Activated T-cell treated with anti-CD3 and anti-CD28 coated beads for 1 hour (primary cell): Measurements from ENCODE around the gene HNF4A.

Experiments
- DNase-seq: peaks from one replicate; pipeline ENCODE4 v3.0.0-alpha.2; 2020; ENCODE audit warnings: low read depth

Gene HNF4A

DNA sequence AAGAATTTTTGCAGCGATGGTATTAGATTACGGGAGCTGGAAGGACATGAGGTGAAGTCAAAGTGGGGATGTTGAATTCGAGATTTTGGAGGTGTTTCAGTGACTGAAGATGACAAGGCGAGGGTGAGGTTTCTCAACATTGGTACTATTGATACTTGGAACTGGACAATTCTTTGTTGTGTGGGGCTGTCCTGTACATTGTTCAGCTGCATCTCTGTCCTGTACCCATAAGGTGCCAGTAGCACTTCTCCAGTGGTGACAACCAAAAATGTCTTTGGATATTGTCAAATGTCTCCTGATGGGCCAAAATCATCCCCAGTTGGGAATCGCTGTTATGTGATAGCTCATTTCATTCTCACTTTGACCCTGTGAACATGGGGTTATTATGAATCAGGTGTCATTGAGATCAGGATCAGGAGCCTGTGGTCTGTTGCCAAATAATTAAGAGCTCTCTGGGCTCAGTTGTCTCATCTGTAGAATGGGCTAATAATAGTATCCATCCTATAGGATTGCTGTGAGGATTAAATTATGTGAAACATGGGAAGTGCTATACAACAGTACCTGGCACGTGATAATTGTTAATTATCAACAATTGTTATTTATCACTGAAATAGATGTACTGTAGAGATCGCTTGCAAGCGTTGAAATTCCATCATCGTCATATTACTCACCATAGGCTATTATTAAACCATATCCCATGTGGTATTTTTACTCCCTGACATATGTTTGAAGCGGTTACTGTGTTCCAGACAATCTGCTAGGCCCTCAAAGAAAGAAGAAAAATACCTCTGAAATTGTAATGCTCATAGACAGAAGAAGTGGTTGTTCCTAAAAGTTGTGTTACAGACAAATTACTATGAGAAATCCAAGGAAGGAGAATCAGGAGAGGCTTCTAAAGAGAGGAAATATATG lies 71.6 kb downstream of the HNF4A start:
- no peak for DNase-seq

DNA sequence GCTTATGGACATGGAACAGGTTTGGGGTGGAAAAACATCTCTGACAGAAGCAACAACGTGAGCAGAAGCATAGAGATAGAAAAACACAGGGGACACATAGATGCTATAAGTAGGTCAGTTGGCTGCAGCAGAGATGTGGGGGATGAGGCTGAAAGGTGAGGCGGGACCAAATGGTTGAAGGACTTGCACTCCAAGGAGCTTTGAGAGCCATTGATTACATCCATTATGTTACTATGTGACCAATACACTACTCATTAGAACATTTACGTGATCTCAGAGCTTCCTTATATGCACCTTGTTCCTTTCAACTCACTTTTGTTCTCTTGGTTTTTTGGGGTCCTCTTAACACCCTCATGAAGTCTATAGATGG lies 72.3 kb downstream of the HNF4A start:
- DNase-seq: no peak

DNA sequence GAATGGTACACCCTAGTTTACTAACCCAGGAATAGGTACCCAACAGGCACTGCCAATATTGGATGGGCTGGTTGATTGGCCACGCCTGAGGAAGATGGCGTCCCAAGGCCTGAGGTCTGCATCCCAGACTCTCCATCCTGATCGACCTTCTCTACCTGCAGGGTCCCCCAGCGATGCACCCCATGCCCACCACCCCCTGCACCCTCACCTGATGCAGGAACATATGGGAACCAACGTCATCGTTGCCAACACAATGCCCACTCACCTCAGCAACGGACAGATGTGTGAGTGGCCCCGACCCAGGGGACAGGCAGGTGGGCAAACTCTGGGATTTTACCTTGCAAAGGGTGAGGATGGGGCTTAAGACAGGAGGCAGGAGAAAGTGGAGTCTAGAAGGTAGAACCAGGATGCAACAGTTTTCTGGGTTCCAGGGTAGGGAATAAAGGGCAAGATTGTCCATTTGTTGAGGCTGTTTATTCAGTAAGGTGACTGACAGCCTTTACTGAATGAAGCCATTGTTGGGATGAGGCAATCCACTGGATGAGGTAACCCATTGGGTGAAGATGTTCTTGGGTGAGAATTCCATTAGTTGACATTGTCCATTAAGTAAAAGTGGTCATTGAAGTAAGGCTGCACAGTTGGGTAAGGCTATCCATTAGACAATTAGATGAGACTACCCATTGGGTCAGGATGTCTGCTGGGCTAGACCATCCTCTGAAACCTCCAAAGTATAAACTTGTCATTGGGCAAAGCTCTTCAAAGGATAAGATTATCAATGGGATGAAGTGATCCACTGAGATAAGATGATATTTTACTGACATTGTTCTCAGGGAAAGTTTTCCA lies 72.9 kb downstream of the HNF4A start:
- DNase-seq: no peak

DNA sequence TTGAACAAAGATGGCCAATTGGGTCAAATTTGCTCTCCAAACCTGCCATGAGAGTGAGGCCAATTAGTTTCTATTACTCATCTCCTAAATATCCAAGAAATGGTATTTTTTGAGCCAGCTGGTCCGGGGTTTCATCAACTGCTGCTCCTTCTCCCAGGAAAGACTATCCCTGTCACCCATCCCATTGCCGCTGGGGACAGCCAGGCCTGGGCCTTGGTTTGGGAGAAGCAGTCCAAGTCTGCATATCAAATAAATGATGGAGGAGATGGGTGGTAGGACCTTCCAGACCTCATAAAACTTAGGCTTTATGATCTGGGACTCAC lies 73.5 kb downstream of the HNF4A start:
- DNase-seq: no peak

DNA sequence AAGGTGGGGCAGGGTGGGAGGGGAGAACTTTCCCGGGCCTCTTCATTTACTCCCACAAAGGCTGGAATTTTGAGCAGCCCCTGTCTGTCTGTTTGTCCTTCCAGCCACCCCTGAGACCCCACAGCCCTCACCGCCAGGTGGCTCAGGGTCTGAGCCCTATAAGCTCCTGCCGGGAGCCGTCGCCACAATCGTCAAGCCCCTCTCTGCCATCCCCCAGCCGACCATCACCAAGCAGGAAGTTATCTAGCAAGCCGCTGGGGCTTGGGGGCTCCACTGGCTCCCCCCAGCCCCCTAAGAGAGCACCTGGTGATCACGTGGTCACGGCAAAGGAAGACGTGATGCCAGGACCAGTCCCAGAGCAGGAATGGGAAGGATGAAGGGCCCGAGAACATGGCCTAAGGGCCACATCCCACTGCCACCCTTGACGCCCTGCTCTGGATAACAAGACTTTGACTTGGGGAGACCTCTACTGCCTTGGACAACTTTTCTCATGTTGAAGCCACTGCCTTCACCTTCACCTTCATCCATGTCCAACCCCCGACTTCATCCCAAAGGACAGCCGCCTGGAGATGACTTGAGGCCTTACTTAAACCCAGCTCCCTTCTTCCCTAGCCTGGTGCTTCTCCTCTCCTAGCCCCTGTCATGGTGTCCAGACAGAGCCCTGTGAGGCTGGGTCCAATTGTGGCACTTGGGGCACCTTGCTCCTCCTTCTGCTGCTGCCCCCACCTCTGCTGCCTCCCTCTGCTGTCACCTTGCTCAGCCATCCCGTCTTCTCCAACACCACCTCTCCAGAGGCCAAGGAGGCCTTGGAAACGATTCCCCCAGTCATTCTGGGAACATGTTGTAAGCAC lies 74.1 kb downstream of the HNF4A start:
- no peak for DNase-seq

DNA sequence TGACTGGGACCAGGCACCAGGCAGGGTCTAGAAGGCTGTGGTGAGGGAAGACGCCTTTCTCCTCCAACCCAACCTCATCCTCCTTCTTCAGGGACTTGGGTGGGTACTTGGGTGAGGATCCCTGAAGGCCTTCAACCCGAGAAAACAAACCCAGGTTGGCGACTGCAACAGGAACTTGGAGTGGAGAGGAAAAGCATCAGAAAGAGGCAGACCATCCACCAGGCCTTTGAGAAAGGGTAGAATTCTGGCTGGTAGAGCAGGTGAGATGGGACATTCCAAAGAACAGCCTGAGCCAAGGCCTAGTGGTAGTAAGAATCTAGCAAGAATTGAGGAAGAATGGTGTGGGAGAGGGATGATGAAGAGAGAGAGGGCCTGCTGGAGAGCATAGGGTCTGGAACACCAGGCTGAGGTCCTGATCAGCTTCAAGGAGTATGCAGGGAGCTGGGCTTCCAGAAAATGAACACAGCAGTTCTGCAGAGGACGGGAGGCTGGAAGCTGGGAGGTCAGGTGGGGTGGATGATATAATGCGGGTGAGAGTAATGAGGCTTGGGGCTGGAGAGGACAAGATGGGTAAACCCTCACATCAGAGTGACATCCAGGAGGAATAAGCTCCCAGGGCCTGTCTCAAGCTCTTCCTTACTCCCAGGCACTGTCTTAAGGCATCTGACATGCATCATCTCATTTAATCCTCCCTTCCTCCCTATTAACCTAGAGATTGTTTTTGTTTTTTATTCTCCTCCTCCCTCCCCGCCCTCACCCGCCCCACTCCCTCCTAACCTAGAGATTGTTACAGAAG lies 75.0 kb downstream of the HNF4A start:
- DNase-seq: no peak

DNA sequence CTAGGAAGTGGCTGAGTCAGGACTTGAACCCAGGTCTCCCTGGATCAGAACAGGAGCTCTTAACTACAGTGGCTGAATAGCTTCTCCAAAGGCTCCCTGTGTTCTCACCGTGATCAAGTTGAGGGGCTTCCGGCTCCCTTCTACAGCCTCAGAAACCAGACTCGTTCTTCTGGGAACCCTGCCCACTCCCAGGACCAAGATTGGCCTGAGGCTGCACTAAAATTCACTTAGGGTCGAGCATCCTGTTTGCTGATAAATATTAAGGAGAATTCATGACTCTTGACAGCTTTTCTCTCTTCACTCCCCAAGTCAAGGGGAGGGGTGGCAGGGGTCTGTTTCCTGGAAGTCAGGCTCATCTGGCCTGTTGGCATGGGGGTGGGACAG lies 75.6 kb downstream of the HNF4A start:
- DNase-seq: no peak

DNA sequence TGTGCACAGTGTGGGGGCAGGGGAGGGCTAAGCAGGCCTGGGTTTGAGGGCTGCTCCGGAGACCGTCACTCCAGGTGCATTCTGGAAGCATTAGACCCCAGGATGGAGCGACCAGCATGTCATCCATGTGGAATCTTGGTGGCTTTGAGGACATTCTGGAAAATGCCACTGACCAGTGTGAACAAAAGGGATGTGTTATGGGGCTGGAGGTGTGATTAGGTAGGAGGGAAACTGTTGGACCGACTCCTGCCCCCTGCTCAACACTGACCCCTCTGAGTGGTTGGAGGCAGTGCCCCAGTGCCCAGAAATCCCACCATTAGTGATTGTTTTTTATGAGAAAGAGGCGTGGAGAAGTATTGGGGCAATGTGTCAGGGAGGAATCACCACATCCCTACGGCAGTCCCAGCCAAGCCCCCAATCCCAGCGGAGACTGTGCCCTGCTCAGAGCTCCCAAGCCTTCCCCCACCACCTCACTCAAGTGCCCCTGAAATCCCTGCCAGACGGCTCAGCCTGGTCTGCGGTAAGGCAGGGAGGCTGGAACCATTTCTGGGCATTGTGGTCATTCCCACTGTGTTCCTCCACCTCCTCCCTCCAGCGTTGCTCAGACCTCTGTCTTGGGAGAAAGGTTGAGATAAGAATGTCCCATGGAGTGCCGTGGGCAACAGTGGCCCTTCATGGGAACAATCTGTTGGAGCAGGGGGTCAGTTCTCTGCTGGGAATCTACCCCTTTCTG lies 76.2 kb downstream of the HNF4A start:
- no peak for DNase-seq

DNA sequence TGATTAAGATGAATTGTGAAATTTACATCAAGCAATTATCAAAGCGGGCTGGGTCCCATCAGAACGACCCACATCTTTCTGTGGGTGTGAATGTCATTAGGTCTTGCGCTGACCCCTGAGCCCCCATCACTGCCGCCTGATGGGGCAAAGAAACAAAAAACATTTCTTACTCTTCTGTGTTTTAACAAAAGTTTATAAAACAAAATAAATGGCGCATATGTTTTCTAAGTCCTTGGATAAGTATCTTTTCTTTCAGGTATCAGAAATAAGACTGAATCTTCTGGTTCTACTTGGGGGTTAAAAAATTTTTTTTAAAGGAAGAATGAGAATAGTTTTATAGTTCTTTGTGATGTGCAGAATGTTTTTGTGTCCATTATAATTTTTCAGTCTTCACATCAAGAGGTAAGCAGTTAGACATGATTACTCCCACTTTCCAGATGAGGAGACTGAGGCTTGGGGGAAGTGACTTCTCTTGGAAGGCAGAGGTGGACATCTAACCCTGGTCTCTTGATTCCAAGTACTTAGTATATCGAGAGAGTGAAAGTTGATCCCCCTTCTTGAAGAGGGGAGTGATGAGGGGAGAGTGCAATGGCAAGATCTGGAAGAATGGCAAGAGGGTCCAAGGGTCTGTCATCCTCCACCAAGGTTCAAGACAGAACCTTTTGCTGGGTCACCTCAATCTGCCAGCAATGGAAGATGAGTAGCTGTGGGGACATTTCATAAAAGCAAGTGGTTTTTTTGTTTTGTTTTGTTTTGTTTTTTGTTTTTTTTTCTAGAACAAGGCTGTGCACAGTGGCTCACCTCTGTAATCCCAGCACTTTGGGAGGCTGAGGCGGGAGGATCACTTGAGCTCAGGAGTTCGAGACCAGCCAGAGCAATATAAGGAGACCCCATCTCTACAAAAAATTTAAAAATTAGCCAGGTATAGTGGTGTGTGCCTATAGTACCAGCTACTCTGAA lies 77.4 kb downstream of the HNF4A start:
- DNase-seq: no peak

DNA sequence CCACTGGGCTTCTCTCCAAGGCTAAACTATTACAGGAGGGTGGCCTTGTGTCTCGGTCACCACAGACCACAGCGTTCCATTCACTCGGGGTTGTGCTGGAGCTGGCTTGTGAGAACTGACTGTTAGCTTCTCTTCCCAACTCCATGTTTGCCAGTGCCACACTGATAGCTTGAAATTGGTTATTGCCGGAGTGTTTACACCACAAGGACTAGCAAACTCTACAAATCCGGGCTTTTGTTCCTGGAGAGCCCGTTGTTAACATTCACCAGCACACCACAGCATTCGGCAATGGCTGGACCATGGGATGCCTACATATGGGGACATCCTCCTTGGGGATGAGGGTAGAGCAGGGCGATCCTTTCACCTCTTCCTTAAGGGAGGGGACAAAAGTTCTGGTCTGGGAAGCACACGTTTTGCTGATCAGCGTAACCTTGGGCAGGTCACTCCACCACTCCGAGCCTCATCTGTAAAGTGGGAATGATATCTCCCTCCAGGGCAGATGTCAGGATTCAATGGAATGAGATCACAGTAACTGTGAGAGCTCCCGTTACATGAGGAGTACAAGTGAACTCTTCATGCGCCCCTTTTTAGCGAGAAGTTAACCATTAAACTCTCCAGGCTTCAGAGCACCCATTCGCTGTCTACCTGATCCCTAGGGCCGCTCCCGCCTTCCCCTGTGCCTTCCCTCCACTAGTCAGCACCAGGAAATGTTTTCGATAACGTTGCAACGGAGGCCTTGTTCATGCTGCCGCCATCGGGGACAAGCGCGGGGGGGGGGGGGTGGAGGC lies 78.4 kb downstream of the HNF4A start:
- no peak for DNase-seq

DNA sequence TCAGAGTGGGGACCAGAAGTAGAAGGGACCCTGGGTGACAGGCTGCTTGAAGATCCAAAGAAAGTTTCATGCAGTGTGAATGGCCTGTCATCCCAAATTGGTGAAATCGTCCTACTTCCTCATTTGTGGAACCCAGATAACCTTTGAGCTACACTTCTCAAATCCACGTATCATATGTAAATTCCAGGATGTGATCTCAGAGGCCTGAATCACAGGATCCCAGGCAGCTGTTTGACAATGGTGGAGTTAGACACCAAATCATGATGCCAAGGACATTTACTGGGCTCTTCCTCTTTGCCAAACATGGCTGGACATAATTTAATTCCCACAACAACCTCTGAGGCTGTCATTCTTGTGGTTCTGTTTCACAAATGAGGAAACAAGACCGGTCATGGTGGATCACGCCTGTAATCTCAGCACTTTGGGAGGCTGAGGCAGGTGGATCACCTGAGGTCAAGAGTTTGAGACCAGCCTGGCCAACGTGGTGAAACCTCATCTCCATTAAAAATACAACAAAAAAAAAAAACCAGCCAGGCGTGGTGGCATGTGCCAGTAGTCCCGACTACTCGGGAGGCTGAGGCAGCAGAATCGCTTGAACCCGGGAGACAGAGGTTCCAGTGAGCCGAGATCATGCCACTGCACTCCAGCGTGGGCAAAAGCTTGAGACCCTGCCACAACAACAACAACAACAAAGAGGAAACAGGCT lies 80.3 kb downstream of the HNF4A start:
- DNase-seq: no peak

DNA sequence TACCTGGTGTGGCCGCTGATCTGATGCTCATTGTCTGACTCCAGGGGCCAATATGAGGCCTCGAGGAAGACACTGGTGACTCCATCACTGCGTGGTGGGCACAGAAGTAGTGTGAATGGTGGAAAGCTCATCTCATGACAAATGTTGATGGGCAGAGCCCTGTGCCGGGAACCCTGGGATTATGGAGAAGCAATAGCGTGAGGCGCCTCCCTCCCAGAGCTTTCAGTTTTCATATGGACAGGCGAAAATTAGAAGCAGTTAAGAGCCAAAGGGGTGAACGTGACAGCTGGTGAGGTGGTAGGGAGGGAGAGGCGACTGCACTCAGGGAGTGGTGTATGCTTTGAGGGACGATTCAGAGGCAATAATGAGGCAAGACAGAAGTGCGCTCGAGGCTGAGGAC lies 80.9 kb downstream of the HNF4A start:
- DNase-seq: no peak

DNA sequence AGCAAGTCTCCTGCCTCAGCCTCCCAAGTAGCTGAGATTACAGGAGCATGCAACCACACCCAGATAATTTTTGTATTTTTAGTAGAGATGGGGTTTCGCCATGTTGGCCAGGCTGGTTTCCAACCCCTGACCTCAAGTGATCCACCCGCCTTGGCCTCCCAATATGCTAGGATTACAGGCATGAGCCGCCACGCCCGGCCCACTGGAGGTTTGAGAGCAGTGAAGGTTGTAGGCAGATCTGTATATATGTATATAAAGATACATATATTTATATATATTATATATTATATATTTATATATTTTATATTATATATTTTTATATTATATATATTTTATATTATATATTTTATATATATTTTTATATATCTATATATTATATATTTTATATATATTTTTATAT lies 82.0 kb downstream of the HNF4A start:
- no peak for DNase-seq

DNA sequence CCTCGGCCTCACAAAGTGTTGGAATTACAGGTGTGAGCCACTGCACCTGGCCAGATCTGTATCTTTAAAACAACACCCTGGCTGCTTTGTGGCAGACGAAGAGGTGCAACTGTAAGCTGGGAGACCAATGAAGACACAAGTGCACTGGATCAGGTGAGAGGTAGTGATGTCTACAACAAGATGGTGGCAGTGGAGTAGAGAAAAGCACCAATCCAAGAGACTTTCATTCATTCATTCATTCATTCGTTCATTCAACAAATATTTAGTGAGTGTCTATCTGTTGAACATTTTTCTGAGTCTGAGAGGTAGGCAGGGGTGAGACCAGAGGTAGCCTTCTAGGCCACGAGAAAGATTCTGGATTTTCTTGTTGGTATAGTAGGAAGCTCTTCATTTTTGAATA lies 83.3 kb downstream of the HNF4A start:
- no peak for DNase-seq

DNA sequence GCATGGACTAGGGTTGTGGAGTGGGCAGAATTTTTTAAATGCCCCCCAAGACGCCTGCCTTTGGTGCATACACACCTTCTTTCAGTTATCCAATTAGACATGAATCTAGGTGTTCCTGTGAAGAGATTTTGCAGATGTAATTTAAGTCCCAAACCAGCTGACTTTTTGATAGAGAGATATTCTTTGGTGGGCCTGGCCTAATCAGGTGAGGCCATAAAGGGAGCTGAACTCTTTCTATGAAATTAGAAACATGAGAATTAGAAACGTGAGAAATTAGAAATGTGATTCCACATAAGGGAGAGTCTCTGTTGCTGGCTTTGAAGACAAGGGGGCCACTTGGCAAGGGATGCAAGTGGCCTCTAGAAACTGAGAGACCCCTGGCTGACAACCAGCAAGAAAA lies 83.8 kb downstream of the HNF4A start:
- no peak for DNase-seq

DNA sequence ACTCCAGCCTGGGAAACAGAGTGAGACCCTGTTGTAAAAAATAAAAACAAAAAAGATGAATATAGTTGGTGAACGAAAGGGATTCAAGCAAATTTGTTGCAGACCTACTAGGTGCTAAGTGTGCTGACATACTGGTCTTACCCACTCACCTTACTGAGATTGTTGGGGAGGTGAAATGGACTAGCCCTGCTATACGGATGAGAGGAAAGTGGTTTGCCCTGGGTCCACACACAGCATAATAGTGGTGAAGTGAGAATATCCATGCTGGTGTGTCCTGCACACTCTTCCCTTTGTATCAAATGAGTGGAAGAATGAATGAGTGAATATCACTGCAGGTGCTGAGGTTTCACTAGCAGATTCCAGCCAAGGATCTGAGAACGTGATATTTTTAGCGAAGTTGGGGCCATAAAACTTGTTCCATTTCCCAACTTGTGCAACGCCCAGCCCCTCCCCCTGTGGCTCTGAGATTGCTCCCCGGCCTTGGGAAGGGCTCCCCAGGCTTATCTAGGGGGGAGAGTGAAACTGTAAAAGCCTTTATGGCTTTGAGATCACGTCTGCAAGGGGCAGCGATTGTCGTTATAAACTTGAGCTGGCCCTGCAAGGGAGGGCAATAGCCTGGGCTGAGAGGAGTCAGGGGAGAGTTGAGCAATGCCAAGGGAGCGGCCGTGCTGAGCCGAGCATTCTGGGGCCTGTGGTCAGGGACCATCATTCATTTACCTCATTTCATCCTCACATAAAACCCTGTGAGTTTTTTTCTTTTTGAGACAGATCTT lies 87.0 kb downstream of the HNF4A start:
- DNase-seq: no peak
